ENCODE data around the gene FOXN3. TPM values are rescaled to one million over a fixed set of nuclear protein-coding genes. Genes with fewer than 3 reads are reported as not detected.

FOXN3 gene
- total RNA-seq, 4 donors from 2014 or later = 98.7 to 116 (median 103) TPM

DNA sequence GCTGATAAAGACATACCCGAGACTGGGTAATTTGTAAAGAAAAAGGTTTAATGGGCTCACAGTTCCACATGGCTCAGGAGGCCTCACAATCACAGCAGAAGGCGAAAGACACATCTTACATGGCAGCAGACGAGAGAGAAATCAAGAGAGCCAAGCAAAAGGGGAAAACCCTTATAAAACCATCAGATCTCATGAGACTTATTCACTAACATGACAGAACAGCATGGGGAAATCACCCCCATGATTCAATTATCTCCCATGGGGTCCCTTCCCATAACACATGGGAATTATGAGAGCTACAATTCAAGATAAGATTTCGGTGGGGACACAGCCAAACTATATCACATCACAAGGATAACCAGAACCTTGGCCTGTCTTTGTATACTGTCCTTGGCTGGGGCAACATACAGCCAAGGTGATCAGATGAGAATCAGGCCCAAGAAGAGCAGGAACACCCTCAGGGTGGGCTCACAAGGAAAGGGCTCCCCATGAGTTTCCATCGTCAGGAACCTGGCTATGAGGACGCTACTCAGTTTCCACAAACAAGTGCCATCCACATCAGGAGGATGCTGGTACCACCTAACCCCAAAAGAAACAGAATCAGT, 152.7 kb downstream of the FOXN3 start:
- Histone ChIP-seq H3K27ac (no peak overlapping the region), H3K4me3 (no peak overlapping the region), H3K36me3 (no peaks in the 10 kb centered on the region), H3K27me3 (no peaks in the 10 kb centered on the region), H3K4me1 (peaks cover 0 to 17% (median 7%) of the 10 kb centered on the region in 4 donors), H3K9me3 (no peaks in the 10 kb centered on the region)
- WGBS, 2 donors = 96 to 97% methylated on average over 5 to 6 of the region's 6 CpGs
- no peak for TF ChIP-seq POLR2A (IDR thresholded peaks at IDR 0.05)
- no peak for TF ChIP-seq EP300 (IDR thresholded peaks at IDR 0.05)
- TF ChIP-seq CTCF (IDR thresholded peaks at IDR 0.05) = no peak
- no peak for DNase-seq (ENCODE audit: low spot score in 2 of 2)

DNA sequence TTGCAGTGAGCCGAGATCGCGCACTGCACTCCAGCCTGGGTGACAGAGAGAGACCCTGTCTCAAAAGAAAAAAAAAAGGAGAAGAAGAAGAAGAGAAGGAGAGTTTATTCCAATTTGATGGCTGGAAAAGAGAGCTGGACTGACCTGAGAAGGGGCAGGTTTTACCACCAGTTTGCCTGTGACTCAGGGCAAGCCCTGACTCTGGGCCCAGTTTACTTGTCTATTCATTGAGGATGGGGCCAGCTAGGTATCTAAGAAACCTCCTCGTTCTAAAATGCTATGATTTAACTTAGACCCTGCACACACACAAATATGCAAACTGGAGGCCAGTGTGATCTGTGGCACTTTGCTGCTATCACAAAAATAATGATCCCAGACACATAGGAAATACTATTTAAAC, 155.0 kb downstream of the FOXN3 start:
- no peak for DNase-seq (ENCODE audit: low spot score in 2 of 2)
- no peak overlapping the region for H3K4me3 ChIP-seq
- WGBS, 2 donors = 93 to 94% methylated on average over 4 of the region's 4 CpGs
- H3K27ac ChIP-seq = no peak overlapping the region
- peaks cover 0 to 9% (median 0%) of the 10 kb centered on the region in 3 donors for H3K36me3 ChIP-seq
- no peaks in the 10 kb centered on the region for H3K27me3 ChIP-seq
- H3K9me3 ChIP-seq = no peaks in the 10 kb centered on the region
- TF ChIP-seq CTCF (IDR thresholded peaks at IDR 0.05) (no peak), EP300 (IDR thresholded peaks at IDR 0.05) (no peak), POLR2A (IDR thresholded peaks at IDR 0.05) (no peak)
- H3K4me1 ChIP-seq = peaks cover 0 to 8% (median 0%) of the 10 kb centered on the region in 4 donors

DNA sequence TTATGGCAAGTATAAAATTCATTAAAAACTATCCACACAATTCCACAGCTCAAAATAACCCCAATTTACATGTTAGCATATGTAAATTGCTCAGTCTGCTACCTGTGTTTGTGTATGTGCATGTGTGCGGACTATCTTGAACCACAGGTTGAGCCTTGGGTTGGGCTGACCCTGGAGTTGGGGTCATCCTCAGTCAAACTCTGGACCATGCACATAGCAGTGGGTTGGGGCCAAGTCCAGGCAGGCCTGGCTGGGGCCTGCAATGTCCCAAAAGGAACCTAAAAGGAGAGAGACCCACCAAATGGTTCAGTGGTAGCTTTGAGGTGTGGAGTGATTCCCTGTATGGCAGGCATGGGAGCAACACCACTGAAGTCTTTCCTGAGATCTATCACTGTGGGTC, 156.1 kb downstream of the FOXN3 start:
- Histone ChIP-seq H3K36me3 (peaks cover 0 to 9% (median 0%) of the 10 kb centered on the region in 3 donors), H3K9me3 (no peaks in the 10 kb centered on the region), H3K27me3 (no peaks in the 10 kb centered on the region), H3K4me1 (peaks cover 0 to 5% (median 0%) of the 10 kb centered on the region in 4 donors), H3K27ac (no peak overlapping the region), H3K4me3 (no peak overlapping the region)
- TF ChIP-seq EP300 (IDR thresholded peaks at IDR 0.05) (no peak), POLR2A (IDR thresholded peaks at IDR 0.05) (no peak), CTCF (IDR thresholded peaks at IDR 0.05) (no peak)
- no peak for DNase-seq (ENCODE audit: low spot score in 2 of 2)
- WGBS, 2 donors = 96 to 100% methylated on average over 1 of the region's 1 CpG

DNA sequence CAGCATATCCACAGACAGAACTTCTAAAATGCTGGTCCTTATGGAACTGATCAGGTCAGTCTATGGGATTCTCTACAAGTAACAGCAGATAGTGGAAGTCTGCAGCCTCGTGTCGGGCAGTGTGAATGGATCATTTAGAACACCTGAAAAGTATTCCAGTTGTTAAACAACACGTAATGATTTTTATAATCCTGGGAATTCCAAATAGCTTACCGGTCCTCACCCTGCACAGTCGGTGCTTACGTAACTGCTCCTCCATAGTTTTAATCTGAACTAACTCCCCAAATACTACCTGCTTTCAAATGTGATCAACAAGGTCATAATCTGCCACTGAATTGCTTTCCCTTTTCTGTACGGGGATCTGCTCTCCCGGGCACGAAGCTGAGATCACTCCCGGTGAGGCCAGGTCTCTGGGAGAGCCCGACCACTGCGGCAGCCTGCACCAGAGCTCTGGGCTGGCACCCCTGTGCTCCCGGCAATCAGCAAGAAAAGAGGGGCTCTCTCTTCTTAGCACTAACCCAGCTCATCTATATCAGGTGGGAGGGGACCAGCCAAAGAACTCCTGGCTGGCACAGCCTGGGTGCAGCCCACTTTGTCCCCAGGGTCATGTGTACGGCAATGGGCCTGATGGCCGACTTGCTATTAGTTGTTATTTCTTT, 157.0 kb downstream of the FOXN3 start:
- WGBS, 2 donors = 84% methylated on average over 15 of the region's 15 CpGs
- DNase-seq (ENCODE audit: low spot score in 2 of 2) = no peak
- TF ChIP-seq POLR2A (IDR thresholded peaks at IDR 0.05) (no peak), EP300 (IDR thresholded peaks at IDR 0.05) (no peak), CTCF (IDR thresholded peaks at IDR 0.05) (no peak)
- Histone ChIP-seq H3K9me3 (no peaks in the 10 kb centered on the region), H3K4me1 (no peaks in the 10 kb centered on the region), H3K27me3 (no peaks in the 10 kb centered on the region), H3K4me3 (no peak overlapping the region), H3K27ac (no peak overlapping the region), H3K36me3 (peaks cover 0 to 9% (median 0%) of the 10 kb centered on the region in 3 donors)

DNA sequence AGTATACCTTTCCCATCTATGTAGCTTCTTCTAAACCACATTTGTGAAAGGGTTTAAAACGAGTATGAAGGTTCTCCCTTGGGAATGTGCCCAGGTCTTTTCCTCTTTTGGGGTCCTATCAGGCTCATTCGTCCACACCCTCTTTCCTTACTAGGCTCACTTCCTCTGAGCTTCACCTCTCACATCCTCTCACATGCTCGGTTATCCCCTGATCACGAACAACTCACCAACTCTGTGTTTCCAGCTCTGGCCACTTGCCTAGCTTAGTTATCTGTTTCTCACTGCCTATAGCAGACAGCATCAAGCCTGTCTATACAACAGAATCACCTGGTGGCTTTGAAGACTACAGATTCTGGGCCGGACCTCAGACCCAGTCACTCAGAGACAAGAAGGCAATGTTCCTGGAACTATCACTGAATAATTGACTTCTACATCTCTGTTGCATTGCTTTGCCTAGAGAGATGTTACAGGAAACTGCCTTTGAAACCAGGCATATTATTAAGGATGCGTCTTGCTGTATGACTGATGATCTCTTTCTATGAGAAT, 158.2 kb downstream of the FOXN3 start:
- Histone ChIP-seq H3K36me3 (peaks cover 0 to 19% (median 0%) of the 10 kb centered on the region in 3 donors), H3K9me3 (no peaks in the 10 kb centered on the region), H3K27me3 (no peaks in the 10 kb centered on the region), H3K4me3 (no peak overlapping the region), H3K27ac (no peak overlapping the region), H3K4me1 (no peaks in the 10 kb centered on the region)
- TF ChIP-seq EP300 (IDR thresholded peaks at IDR 0.05) = no peak
- TF ChIP-seq CTCF (IDR thresholded peaks at IDR 0.05) = no peak
- no peak for TF ChIP-seq POLR2A (IDR thresholded peaks at IDR 0.05)
- no peak for DNase-seq (ENCODE audit: low spot score in 2 of 2)
- 91% methylated on average over 6 of the region's 6 CpGs for WGBS, 2 donors
